VCaP (cell line): ENCODE measurements around the gene MPO.

Experiments used
- H3K27ac ChIP-seq: fragments of 450-650 bp; 2 replicates; pipeline ENCODE4 v1.5.1; 2017
- CTCF ChIP-seq: fragments of 450-650 bp; conservative IDR thresholded peaks from 2 replicates; pipeline ENCODE4 v1.5.1; 2017; ENCODE audit warnings: mild to moderate bottlenecking, moderate library complexity

The MPO gene

GRCh38 chr17:58246104-58246740 lies 34.5 kb downstream of the MPO start:
- TF ChIP-seq CTCF, result no peak
- H3K27ac ChIP-seq, result no peak overlapping the region

- no peak for TF ChIP-seq CTCF
Observed at GRCh38 chr17:58245428-58246103, 35.2 kb downstream of the MPO start.

GRCh38 chr17:58244963-58245362 lies 35.8 kb downstream of the MPO start:
- H3K27ac ChIP-seq, result no peak overlapping the region
- no peak for TF ChIP-seq CTCF

More at GRCh38 chr17:58245428-58246103, 35.2 kb downstream of the MPO start:
- H3K27ac ChIP-seq, result no peak overlapping the region

GRCh38 chr17:58242171-58242784 lies 38.5 kb downstream of the MPO start:
- no peak overlapping the region for H3K27ac ChIP-seq
- TF ChIP-seq CTCF, result no peak

- TF ChIP-seq CTCF, result no peak
- H3K27ac ChIP-seq, result no peak overlapping the region
Observed at GRCh38 chr17:58239987-58240386, 40.7 kb downstream of the MPO start.

- no peak for TF ChIP-seq CTCF
- H3K27ac ChIP-seq, result no peak within 1 kb of the TSS
Observed at GRCh38 chr17:58238147-58238634, 42.5 kb downstream of the MPO start, which contains the start of gene LPO. Gene LPO, plus strand, starts transcription at chr17:58238584. Its CDS starts 4,396 bp downstream, at chr17:58242980.

GRCh38 chr17:58236394-58236793 lies 44.3 kb downstream of the MPO start:
- no peak overlapping the region for H3K27ac ChIP-seq
- TF ChIP-seq CTCF, result no peak
